AG08396 (cell line): ENCODE results near the gene EBF3.
A peak's percentile ranks its signal among the peaks of the same experiment; 100 is the strongest.

Source experiments
- DNase-seq: peaks from one replicate; pipeline ENCODE4 v3.0.0; 2012; ENCODE audit warnings: low spot score, mixed read lengths

EBF3 gene, protein sequence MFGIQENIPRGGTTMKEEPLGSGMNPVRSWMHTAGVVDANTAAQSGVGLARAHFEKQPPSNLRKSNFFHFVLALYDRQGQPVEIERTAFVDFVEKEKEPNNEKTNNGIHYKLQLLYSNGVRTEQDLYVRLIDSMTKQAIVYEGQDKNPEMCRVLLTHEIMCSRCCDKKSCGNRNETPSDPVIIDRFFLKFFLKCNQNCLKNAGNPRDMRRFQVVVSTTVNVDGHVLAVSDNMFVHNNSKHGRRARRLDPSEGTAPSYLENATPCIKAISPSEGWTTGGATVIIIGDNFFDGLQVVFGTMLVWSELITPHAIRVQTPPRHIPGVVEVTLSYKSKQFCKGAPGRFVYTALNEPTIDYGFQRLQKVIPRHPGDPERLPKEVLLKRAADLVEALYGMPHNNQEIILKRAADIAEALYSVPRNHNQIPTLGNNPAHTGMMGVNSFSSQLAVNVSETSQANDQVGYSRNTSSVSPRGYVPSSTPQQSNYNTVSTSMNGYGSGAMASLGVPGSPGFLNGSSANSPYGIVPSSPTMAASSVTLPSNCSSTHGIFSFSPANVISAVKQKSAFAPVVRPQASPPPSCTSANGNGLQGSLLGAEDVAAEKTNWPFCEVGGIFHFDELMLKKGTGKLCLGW

DNA sequence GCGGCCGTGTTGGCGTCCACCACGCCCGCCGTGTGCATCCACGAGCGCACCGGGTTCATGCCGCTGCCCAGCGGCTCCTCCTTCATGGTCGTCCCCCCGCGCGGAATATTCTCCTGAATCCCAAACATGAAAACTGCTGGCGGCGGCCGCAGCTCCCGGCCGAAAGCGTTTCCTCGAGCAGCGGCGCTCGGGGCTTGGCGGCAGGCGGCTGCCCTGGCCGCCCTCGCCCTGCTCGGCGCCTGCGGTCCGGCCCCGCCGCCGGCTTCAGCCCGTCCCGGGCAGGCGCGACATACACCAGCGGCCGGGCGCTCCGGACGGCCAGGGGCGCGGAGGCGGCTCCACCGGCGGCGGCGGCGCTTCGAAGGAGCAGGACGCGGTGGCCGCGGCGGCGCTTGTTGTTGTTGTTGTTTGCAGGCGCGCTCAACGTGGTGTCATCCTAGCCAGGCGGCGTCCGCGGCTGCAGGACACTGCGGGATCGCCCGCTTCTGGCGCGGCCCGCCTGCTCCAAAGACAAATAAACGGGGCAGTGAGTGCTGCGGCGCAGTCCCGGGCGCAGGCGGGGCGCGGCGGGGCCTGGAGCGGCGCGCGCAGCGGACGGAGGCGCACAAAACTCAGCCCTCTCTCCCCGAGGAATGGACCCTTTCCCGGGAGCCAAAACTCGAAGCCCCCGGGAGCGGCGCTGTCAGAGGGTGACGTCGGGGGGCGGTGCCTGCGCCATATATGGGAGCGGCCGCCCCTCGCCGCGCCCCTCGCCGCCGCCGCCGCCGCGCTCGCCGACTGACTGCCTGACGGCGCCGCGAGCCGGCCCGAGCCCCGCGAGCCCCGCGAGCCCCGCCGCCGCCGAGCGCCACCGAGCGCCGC lies at the start of gene EBF3:
Gene EBF3, minus strand, starts transcription at position 634 of the 861 bp plus-strand sequence. Its CDS starts 506 bp downstream, at position 128.
- peak; percentile 85 for DNase-seq

DNA sequence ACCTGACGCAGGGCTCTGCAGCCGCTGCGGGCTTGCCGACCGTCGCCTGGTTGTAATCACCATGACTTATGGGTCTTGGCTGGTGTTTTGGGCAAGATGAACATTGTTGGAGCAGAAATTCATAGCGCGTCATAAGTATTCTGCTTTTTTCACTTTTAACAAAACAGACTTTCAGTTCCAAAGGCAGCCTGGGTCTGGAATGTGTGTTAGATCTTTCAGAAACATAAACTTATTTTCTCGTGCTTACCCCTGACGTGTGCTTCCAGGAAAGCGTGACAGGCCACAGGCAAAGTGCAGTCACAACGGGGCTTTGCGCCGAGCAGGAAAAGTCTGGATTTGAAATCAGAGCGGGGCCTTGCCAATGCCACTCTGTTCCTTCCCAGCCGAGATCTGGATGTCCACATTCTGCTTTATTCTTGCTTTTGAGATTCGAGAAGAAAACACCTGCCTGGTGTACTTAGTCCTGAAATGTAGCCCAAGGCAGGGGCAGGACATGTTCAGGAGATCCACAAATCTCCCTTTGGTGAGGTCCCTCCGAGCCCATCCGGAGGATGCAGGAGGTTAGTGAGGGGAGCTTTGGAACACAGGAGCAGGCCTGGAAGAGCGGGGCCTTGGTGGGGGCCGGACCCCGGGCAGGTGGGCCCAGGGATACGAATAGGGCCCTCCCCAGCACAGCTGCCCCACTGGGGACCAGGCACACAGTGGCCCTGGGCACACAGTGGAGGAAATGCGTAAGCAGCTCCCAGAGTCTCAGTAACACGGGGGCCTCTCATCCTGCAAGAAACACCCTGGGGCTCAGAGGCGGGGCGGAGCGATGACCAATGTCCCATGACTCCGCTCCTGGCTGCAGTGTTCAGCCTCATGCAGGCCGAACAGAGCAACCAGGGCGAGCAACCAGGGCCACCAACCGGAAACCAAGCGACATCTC lies 49.5 kb upstream of the EBF3 start:
- no peak for DNase-seq

DNA sequence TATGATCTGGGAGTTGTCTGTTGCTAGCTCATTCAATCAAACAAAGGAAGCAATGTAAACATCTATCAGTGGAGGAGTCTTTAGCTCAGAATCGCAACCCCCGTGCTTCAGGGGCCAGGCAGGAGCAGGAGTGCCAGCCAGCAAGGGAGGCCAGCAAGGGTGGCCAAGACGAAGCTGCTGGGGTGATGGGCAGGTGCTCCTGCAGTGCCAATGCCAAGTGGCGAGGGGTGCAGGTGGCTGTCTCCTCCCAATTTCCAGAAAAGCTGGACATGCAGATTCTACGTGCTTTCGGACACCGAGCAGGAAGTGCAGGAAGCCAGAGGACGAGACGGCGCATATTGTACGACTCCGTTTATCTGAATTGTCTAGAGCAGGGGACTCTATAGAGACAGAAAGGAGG lies 48.1 kb upstream of the EBF3 start:
- no peak for DNase-seq

DNA sequence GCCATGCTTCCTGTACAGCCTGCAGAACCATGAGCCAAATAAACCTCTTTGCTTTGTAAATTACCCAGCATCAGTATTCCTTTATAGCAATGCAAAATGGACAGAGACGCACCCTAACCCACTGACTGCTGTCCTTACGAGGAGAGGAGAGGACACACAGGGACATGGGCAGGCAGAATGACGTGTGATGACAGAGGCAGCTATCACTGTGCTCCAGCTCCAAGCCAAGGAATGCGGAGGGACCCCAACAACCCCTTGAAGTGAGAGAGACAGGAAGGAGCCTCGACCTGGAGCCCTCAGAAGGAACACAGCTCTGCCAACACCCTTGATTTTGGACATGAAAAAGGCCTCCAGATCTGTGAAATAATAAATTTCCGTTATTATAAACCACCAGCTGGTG lies 46.6 kb upstream of the EBF3 start:
- no peak for DNase-seq

DNA sequence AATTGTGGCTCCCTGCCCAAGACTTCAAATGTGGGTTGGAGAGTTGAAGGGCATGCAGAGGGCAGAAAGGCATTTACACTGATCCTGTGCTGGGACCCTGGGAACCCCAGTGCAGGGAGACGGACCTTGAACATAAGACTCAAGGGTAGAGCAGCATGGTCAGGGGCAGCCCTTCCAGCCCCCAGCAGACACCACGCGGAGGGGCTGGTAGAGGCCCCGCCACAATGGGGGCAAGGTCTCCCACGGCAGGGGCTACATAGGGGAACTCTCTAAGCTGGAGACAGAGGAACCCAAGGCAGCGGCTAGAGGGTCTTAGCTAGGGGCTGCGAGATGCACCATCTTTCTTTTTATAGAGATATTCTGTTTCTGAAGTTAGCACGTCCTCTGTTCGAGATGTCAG lies 45.2 kb upstream of the EBF3 start:
- no peak for DNase-seq

DNA sequence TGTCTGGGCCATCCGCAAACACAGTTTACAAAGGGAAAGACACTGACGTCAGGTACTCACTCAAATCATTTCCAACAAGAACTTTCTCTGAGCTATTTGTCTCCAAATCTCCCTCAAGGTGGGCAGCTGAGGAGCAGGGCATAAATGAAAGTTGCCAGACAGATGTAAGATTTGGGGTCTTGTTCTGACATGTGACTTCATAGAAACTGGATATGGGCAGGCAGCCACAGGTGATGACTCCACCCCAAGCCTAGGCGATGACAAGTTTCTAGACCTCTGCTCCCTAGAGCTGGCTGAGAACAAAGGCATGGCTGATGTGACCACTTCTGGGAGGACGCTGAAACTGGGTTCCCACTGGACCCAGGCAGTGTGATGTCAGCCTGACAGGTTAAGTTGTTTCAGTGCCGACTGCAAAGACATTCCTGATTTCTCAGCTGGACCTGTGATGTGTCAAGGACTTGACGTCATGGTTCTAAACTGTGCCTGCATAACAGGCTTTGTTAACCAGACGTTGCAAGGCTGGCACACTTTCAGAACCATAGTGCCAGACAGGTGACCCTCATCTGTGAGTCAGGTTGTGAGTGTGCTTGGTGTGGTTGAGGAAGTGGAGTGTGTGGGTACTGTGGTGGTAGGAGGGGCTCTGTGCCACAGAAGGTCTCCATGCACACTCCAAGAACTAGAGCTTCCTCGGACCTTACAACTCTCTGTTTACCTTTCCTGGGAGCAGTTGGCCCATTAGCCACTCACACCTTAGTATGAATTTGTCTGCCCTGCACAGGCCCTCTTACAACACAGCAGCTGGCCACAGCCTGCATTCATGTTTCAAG lies 39.9 kb upstream of the EBF3 start:
- DNase-seq, result no peak

DNA sequence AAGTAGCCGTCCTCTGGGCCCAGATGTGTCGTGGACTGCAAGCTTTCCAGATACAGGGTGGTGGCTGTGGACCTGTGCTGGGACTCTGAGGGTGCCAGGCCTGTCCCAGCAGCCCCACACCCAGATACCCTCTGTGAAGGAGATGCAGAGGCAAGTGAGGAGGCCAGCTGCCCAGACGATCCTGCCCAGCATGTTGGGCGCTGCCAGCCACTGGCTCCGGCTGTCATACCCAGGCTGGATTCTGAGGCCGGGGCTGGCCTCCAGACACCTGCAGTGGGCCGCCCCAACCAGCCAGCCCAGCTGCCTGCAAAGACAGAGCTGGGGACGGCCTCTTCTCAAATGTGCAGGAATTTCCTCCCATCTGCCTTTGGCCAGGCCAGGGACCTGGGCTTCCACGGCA lies 39.1 kb upstream of the EBF3 start:
- no peak for DNase-seq

DNA sequence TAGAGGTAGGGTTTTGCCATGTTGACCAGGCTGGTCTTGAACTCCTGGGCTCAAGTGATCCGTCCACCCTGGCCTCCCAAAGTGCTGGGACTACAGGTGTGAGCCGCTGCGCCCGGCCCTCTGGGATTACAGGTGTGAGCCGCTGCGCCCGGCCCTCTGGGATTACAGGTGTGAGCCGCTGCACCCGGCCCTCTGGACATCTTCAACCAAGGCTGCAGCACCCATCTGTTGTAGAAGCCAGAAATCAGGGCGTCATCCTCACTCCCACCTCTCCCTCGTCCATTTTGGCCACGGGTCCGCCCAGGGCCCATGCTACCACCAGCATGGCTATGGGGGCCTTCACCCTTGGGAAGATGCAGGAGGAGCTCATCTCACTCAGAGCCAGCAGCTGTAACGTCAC lies 38.5 kb upstream of the EBF3 start:
- DNase-seq, result no peak

DNA sequence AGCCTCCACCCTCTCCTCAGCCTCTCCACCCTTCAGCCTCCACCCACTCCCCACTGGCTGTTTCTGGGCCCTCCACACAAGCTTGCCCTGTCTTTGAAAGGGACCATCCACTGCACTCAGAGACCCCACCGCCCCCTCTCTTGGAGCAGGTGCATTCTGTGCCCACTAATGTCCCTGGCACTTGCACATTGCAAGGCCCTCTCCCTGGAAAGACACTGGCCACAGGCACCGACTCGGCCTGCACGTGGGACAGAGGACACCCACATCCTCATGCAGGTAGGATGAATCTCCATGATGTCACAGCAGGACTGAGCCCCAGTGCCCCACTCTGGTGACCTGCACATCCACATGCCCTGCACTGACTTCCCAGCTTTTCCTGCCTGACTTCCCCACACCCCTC lies 36.8 kb upstream of the EBF3 start:
- DNase-seq, result no peak

DNA sequence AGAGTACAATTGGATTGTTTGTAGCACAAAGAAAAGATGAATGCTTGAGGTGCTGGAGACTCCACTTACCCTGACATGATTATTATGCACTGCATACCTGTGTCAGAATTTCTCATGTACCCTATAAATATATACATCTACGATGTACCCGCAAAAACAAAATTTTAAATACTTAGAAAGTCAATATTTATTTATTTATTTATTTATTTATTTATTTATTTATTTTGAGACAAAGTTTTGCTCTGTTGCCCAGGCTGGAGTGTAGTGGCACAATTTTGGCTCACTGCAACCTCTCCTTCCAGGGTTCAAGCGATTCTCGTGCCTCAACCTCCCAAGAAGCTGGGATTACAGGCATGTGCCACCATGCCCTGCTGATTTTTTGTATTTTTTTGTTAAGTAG lies 35.1 kb upstream of the EBF3 start:
- no peak for DNase-seq

DNA sequence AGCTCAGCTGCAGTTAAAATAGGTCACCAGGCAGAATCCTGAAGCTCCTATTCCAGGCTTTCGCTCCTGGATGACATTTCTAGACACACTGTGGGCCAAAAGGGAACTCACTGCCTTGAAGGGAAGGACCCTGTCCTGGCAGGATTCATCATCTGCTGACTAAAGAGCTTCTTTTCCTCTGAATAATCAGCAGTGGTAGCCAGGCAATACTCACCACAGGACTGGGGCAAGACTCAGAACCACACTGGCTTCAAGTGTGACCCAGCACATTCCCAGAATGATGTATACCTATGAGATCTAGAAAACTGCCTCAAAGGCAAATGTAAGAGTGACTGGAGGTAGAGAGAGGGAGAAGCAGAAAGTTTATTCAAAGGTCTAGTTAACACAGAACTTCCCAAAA lies 29.5 kb upstream of the EBF3 start:
- DNase-seq, result no peak

DNA sequence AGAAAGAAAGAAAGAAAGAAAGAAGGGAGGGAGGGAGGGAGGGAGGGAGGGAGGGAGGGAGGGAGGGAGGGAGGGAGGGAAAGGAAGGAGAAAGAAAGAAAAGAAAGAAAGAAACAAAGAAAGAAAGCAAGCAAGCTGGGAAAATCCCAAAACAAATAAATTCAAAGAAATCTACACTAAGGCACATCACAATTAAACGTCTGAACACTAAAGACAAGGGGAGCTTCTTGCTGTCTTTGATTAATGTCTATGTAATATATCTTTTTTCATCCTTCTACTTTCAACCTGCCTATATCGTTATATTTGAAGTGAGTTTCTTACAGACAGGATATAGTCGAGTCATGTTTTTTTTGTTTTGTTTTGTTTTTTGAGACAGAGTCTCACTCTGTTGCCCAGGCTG lies 28.3 kb upstream of the EBF3 start:
- DNase-seq, result no peak

DNA sequence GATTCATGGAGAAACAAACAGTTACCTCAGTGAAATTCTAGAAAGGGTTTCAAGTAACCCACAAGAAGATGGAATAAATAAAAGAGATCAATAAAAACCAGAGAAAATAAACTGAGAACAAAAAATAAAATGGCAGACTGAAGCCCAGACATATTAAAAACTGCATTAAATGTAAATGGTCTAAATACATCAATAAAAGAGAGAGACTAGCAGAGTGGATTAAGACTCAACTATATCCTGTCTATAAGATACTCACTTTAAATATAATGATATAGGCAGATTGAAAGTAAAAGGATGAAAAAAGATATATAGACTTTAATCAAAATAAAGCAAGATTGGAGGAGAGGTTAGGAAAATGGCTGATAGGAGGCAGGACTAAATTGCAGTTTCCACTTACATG lies 18.8 kb upstream of the EBF3 start:
- DNase-seq, result no peak

DNA sequence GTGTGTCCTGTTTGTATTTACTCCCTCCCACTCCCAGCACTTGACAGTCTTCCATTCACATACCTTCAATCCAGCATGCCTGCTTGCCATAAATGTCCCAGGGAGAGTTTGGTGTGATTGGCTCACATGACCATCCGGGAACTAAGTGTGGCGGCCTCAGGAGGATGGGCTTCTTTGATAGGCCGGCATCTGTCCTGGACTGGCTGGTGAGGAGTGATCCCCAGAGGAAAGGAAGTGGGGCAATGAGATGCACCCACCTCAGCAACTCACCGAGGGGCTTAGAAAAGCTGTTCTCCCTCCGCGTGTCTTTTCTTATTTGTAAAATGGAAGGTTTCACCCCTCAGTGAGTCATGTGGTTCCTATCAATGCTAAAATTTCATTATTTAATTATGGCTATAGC lies 14.9 kb upstream of the EBF3 start:
- no peak for DNase-seq

DNA sequence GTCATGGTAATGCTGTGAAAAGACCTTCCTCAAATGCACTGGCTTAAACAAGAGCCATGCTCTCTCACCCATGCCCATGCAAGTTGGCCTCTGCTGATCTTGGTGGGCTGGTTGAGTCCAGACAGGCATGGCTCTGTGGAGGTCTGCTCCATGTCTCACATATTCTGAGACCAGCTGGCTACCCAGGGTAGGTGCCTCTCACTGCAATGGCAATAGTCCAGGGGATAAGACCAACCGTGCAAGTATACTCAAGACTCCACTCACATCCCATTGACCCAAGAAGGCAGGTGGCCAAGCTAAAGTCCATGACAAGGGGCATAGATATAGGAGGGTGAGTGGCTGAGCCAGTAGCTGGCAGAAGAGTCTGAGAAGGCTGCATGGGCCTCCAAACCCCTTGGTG lies 14.2 kb upstream of the EBF3 start:
- DNase-seq, result no peak

DNA sequence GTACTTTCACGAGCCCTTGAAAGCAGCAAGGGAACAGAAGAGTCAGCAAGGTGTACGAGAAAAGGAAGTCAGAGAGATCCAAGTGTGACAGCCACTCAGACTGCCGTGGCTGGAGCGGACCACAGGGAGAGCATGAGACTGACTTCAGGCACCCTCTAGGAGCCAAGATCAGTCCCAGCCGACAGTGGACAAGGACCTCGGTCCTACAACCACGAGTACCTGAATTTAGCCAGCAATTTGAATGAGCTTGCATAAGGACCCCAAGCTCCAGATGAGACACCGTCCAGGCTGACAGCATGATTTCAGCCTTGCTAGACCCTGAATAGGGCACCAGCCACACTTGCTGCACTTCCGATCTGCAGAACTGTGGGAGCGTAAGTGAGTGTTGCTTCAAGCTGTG lies 13.7 kb upstream of the EBF3 start:
- DNase-seq, result no peak

DNA sequence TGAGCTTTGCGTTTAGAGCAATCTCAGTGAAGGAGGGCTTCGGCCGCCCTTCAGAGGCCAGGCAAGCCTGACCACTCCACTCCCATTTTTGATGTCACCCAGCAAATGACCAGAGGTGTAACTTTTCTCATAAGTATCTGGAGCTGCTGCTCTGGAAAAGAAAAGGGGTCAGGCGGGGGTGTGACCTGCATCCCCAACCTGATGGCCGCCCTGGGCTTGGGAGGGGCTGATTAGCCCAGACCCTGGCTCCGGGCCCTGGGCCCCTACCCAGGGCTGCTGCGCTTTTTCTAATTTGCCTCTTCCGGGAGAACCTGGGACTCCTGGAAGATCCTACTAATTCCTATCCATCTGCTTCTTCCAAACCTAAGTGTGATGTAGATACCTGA lies 9.6 kb upstream of the EBF3 start:
- no peak for DNase-seq

DNA sequence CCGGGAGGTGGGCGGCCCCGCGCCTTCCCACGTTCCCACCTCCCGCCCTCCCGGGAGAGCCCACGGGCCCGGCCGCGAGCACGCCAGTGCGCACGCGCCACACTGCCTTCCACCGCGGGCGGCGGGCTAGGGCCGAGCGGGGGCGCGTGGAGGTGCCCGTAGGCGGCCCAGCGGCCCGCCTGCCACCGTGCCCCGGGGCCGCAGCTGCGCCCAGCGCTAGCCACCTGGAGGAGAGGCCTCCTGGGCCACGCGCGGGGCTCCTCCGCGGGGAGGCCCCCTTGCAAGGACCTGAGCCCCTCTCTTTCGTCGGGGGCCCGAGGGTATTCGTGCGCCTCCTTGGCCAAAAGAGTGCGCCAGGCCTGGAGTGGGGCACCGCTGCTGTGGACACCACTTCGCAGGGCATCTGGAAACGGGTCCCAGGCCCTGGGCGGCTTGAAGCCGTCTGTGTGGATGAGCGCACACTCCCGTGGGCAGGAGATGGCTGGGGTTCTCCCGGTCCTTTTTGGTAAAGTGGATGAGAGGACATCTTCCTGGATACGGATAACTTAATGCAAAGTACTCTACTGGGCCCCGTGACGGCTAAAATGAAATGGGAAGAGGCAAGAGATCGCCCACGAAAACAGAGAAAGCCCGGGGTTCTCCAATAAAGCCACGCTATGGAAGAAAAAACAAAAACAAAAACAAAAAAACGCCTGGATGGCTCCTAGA lies 9.0 kb upstream of the EBF3 start:
- no peak for DNase-seq

DNA sequence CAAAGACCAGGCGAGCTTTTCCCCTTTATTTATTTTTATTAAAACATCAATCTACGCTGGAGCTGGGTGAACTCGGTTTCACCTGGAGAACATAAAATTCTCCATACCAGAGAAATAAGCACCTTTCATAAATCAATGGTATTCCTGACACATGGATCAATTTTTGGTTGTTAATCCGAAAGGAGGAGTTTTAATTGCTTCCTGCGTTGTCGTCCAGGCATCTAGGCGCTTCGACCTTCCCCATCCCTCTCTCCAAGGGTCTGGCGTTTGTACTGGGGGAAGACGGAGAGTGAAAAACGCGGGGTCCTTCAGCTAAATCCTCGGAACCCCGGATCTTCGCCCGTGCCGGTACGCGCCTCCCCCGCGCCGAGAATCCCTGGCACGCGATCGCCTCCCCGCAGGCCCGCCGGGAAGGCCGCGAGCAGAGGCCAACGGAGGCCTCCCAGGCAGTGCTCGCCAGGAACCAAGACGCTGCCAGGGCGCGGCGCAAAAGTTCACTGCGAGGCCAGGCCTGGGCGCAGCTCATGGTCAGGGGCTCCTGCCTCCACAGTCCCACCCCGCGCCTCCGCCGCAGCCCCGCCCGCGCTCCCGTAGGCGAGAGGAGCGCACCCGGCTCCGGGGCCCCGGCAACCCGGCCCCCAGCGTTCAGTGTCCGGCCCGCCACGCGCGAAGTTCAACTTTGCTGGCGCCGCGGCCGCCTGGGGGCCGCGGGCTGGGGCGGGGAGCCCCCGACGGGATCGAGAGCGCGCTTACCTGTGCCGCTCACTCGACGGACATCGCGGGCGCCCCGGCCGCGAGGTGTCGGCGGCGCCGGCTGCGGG lies 8.3 kb upstream of the EBF3 start:
- no peak for DNase-seq
